Ishikawa (cell line): ENCODE results near the gene COL6A1.

Experiments
- FOXM1 ChIP-seq: IDR thresholded peaks from 2 replicates; pipeline ENCODE4 v1.6.1; 2012; ENCODE audit warnings: low read depth, borderline replicate concordance
- TAF1 ChIP-seq: IDR thresholded peaks from 2 replicates; pipeline ENCODE4 v1.6.1; 2012; ENCODE audit warnings: low read depth, mild to moderate bottlenecking

- TF ChIP-seq TAF1 (no peak), FOXM1 (no peak)
Measured at GRCh38 chr21:46033410-46034400, 52.1 kb downstream of the COL6A1 start.
